Measurements from ENCODE around the gene GET3.
"Not testable (repeated sequence)": the region's sequence is repeated elsewhere in the genome, so short reads cannot be mapped to it uniquely, and the experiment has no call there.

Gene GET3

DNA sequence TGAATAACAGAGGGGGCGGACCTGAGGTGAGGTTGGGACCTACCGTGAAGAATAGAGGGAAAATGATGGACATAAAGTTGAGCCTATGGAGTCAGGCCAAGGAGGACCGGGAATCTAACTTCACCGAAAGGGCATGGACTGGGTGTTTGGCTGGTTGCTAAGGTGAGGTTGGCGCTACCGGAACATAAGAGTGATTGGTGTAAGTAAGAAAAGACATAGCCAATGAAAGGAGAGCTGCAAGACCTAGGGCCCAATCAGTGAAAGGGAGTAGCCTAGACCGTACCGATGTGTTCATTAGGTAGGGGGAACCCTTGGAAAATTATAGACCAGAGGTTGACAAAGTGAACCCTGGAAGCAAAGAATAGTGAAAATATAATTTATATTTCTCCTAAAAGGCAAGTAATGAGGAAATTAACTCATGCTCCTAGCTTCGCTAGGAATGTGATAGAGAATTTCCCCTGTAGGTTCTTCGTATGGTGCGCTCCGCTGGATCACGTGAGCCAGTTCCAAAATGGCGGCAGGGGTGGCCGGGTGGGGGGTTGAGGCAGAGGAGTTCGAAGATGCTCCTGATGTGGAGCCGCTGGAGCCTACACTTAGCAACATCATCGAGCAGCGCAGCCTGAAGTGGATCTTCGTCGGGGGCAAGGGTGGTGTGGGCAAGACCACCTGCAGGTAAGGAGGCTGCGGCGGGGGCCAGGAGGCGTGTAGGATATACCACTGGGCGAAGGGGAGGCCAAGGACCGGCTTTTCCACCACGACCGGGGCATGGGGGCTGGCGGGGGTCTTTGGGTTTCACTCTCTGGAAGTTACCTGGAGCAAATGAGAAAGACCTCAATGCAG lies at the start of gene GET3:
Gene GET3, plus strand, starts transcription at position 503 of the 840 bp plus-strand sequence. Its CDS starts 9 bp downstream, at position 512.
- peak; percentile 51 to 61 for DNase-seq (ENCODE audit: low read depth in 2 of 2)

DNA sequence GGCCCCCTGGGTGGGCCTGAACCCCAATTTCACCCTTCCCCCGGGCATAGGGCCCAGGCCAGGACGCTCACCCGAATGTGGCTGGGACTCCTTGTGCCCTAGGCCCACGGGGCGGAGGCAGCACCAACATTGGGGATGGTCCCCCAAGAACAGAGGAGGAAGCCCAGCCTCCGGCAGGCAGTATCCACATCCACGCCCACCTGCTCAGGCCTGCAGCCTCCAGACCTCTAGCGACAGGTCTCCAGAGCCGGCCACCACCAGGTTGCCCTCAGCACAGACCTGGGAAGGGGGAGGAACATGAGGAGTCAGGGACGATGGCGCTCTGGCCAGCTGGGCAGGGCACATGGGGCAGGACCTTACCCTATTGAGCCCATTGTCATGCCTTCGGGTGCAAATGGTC lies 48.3 kb upstream of the GET3 start:
- no peak for DNase-seq (ENCODE audit: low read depth in 2 of 2)

DNA sequence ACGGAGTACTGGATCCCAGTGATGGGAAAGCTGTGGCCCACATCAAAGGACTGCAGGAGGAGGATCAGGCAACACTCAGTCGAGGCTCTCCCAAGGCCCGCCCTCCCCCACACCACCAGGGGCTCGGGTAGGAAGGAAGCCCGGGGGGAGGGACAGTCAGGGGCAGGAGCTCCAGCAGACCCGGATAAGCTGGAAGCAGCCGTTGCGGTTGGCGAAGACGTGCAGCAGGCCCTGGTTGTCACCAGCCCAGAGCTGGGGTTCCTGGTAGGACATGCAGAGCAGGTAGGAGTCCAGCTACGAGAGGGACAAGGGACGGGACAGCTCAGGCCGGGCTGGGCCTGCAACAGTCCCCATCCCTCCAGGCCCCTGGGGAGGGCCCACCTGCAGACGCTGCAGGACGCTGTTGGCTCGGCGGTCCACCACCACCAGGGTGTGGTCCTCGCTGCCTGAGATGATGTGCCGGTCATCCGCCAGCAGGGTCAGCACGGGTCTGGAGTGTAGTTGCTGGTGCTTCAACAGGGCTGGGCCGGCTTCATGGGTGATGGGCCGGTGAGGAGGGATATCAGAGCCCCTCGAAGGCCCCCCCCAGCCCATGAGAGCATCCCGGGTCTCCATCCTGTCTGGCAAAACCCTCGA lies 47.6 kb upstream of the GET3 start:
- no peak for DNase-seq (ENCODE audit: low read depth in 2 of 2)

DNA sequence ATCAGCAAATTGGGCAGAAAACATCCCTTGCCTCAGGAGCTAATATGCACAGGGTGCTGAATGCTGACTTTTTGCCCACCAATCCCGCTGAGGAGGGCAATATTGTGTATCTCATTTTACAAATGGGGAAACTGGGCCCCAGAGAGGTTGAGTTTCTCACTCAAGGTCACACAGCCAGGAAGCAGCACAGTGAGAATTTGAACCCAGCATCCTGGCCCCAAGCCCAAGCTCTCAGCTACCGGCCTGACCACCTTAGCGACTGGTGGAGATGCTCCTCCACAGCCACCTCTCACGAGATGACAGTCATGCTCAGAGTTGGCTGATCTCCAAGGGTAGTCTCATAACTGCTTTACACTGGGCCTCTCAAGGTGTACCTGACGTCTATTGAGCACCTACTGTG lies 44.3 kb upstream of the GET3 start:
- DNase-seq (ENCODE audit: low read depth in 2 of 2) = no peak

DNA sequence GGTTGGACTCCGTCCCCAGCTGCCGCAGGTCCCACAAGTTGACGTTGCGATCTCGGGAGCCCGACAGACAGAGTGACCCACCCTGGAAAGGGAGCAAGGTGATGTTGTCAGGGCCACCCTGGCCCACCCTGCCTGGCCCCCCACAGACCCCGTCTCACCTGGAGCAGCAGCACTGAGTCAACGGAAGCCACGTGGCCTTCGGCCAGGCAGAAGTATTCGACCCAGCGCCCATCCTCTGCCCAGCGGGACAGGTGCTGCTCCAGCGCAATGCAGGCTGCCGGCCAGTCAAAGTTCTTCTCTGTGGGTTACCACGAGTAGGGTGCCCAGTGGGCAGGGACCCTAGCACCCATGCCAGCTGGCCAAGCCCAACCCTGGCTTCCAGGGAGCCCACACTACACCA lies 42.7 kb upstream of the GET3 start:
- no peak for DNase-seq (ENCODE audit: low read depth in 2 of 2)

DNA sequence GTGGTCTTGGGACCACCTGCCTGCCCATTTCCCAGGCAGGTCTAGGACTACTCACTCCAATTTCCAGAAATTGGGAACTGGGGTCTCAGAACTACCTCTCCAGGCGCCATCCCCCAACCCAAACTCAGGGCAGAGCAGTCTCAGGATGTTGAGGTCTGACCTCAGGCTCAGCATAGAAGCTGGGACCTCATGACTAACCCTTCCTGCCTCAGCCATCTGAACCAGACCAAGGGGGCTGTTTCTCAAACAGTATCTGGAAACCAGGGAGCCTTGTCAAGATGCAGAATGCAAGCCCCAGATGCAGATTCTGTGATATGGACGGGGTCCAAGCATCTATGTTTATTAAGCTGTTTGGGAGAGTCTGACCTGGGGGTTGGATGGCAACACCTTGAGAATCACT lies 42.2 kb upstream of the GET3 start:
- DNase-seq (ENCODE audit: low read depth in 2 of 2) = no peak

DNA sequence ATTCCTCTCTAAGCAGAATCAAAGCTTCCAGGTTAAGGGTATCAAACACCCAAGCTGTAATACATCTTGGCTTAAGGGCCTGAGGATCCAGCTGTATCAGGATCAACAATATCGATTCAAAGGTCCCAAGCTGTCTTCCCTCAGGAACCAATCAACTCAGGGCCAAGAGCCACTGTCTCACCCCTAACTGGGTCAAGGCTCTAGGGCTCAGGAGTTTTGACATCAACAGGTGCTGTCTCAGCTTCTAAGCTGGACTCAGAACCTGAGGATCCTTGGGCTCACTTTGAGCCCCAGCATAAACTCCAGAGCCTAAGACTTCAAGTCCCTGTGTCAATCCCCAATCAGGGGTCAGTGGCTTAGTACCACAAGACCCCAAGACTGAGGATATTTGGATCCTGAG lies 41.8 kb upstream of the GET3 start:
- no peak for DNase-seq (ENCODE audit: low read depth in 2 of 2)

DNA sequence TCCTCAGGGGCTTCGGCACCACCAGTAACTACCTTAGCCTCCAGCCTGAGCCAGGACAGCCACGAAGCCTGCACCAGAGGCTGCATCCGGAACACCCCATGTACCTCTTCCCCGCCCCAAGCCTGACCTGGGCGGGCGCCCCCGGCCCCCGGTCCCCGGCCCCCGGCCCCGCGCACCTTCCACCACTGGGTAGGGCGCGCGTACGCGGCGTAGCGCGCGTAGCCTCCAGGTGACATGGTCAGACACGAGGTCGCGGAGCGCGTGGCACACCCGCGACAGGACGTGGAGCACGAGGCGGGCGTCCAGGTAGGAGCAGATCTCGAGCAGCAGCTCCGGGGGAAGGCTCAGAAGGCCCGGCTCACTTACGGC lies 41.3 kb upstream of the GET3 start:
- DNase-seq (ENCODE audit: low read depth in 2 of 2) = no peak

DNA sequence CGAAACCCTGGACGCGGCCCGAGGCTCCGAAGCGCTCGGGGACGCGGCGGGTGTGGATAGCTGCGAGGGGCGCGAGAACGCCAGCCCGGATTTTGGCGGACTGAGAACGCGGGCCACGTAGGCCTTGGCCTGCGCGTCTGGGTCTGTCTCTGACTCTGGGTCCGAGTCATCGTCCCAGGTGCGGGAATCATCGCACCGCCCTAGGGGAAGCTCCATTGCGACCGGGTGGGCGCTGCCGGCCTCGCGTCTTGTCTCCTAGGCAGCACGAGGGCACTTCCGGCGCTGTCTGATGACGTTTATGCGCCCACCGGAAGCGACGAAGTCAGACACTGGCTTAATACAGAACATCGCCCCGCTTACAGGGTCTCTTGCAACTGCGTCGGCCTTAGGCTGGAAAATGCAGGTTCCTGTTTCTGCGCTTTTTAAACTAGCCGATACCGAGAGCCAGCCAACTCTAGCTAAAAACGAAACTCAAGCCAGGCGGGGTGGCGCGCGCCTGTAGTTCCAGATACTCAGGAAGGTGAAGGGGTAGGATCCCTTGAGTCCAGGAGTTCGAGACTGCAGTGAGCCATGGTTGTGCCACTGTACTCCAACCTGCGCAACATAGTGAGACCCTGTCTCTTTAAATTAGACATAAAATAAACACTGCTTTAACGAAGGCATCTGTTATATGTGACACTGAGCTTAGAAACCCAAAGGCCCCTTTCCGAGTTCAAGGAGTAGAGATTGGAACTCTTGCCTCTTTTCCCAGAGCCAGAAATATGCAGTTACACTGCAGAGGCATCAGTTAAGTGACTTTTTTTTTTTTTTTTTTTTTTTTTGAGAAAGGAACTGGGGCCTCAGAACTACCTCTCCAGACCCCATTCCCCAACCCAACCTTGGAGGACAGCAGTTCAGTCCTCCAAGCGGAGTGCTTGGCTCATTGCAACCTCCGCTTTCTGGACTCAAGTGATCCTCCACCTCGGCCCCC lies 40.6 kb upstream of the GET3 start, which contains the start of gene FBXW9:
Gene FBXW9, minus strand, starts transcription at position 266 of the 970 bp plus-strand sequence. Its CDS starts 50 bp downstream, at position 216.
- peak; percentile 95 to 98 for DNase-seq (ENCODE audit: low read depth in 2 of 2)

DNA sequence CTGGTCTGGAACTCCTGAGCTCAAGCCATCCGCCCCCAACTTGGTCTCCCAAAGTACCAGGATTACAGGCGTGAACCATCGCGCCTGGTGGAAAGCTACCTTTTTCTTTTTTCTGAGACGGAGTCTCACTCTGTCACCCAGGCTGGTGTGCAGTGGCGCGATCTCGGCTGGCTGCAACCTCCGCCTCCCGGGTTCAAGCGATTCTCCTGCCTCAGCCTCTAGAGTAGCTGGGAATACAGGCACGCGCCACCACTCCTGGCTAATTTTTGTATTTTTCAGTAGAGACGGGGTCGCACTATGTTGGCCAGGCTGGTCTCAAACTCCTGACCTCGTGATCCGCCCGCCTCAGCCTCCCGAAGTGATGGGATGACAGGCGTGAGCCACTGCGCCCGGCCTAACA lies 39.9 kb upstream of the GET3 start:
- not testable (repeated sequence) for DNase-seq (ENCODE audit: low read depth in 2 of 2)

DNA sequence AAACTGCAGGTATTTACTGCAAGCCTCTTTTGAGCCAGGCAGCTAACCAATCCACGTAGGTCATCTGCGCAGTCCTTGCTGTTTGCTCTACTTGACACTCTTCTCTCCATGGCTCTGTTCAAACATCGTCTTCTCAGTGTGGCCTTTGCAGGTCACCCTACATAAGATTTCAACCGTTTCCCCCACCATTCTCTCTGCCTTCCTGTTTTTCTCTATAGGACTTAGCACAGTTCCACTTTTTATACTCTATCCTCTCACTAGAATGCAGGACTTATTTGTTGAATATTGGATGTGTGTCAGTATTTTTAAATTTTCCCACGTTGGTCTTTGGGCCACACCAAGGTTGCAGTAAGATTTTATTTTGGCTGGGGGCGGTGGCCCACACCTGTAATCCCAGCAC lies 39.2 kb upstream of the GET3 start:
- DNase-seq (ENCODE audit: low read depth in 2 of 2) = no peak

DNA sequence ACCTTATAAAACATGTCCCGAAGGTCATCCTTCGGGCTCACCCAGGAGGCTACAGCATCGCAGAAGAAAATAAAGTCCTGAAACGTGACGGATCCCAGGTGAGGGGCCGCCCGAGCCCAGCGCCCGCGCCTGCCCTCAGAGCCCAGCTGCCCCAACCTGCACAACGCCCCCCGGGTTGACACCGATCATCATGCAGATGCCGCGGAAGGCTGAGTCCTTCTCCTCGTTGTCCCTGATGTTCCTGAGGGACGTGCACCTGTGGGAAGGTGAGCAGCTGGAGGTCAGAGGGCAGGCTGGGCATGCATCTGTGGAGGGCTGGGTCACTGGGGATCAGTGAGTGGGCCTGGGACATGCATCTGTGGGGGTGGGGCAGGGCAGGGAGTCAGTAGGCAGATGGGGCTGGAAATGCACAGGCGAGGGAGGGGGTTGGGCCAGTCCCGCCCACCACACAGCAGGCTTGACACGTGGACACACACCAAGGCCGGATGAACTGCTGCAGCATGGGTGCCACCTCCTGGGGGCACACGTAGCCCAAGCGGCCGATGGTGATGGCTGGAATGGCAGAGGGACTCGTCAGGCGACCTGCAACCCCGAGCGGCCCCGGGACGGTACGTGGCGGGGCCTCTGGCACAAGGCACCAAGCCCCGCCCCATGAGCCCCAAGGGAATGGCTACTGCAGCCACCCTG lies 35.6 kb upstream of the GET3 start:
- no peak for DNase-seq (ENCODE audit: low read depth in 2 of 2)

DNA sequence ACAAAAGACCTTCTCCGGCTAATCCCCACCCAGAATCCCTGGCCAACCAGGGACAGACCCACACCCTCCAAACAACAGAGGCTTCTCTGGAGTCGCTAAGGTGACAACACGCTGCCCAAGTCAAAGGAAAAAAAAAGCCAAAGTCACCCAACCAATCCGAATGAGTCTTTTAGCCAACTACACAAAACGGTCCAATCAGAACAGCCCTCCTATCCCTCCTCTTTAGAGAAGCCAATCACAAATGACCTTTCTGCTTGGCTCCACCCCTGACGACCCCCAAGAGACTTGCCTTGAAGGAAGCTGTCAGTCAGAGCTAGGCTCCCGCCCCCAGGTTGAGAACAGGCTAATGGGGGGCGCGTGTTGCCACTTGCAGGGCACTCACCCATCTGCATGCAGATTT lies 34.3 kb upstream of the GET3 start:
- DNase-seq (ENCODE audit: low read depth in 2 of 2) = no peak

DNA sequence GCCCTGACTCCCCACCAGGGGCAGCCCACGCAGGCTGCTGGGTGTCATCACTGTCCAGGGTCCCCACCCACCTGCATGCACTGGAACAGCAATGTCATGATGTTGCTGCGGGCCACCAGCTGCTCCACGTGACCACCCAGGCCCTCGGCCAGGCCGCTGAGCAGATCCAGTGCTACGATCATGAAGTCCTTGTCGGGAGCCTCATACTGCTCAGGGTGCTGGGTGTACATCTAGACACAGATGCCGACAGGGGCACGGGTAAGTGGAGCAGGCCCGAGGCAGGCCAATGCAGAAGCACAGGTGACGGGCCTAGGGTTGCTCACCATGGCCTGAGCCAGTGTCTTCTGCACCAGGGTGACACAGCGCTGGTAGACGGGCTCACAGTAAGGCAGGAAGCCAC lies 32.1 kb upstream of the GET3 start:
- DNase-seq (ENCODE audit: low read depth in 2 of 2) = no peak

DNA sequence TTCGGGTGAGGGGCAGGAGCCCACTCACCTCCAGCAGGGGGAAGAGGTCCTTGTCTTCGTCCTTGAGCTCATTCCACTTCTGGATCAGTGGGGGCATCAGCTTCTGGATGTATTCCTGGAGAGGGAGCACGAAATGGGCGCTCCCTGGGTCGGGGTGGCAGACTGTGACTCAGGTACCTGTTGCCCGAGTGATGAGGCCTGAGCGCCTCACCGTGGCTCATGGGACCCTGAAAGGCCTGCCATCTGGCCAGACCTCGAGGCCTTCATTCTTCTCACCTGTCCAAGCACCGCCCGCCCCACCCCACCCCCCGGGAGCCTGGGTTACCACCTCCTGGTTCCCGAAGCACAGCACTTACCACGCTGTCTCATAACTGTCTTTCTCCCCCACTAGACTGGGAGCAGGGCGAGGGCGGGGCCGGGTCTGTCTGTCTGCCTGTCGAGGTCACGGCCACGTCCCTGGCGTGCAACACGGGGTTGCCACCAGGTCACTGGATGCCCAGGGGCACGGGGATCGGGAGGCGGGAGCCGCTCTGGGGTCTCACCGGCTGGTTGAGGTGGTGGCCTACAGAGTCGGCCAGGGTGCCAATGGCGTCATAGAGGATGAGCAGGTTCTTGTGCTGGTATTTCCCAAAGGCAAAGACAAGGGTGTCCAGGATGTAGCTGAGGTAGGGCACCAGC lies 31.5 kb upstream of the GET3 start:
- DNase-seq (ENCODE audit: low read depth in 2 of 2) = no peak

DNA sequence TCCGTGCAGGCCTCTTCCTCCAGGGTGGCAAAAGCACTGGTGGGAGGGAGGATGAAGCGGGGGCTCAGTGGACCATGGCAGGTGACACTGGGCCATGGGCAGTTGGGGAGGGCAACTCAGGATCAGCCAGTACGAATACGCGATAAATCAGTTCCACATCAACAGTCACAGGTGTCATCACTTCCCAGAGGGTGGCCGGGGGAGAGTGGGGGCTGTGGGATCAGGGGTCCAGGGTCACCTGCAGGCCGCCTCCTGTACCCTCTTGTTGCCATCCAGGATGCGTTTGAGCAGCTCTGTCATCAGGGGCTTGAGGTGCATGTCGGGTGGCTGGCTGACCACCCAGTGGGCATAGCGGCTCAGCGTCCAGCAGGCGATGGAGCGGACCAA lies 31.0 kb upstream of the GET3 start:
- DNase-seq (ENCODE audit: low read depth in 2 of 2) = no peak

DNA sequence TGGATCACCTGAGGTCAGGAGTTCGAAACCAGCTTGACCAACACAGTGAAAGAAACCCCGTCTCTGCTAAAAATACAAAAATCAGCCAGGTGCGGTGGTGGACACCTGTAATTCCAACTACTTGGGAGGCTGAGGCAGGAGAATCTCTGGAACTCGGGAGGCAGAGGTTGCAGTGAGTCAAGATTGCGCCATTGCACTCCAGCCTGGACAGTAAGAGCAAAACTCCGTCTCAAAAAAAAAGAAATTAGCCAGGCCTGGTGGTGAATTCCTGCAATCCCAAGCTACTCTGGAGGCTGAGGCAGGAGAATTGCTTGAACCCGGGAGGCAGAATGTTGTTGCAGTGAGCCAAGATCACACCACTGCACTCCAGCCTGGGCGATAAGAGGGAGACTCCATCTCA lies 28.7 kb upstream of the GET3 start:
- no peak for DNase-seq (ENCODE audit: low read depth in 2 of 2)

DNA sequence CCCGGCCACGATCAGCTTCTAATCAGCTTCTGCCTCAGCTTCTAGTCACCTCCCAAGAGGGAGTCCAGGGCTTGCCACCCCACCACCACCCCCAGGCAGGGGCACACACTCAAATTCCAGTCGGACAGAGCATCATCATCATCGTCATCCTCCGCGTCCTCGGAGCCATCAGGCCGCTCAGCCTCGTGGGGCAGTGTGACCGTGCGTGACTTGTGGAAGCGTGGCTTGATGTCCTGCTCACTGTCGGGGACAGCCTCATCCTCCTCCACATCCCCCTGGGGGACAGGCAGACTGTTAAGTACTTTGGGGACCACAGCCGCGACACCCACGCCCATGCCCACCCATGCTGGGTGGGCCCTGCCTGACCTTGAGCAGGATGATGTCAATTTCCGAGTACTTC lies 26.1 kb upstream of the GET3 start:
- DNase-seq (ENCODE audit: low read depth in 2 of 2) = no peak

DNA sequence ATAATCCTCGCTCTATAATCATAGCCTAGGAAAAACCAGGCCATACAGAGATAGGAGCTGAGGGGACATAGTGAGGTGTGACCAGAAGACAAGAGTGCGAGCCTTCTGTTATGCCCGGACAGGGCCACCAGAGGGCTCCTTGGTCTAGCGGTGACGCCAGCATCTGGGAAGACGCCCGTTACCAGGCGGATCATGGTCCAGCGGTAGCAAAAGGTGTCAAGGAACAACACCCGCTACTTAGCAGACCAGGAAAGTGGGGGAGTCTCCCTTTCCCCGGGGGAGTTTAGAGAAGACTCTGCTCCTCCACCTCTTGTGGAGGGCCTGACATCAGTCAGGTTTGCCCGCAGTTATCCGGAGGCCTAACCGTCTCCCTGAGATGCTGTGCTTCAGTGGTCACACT lies 25.2 kb upstream of the GET3 start:
- DNase-seq (ENCODE audit: low read depth in 2 of 2) = not testable (repeated sequence)

DNA sequence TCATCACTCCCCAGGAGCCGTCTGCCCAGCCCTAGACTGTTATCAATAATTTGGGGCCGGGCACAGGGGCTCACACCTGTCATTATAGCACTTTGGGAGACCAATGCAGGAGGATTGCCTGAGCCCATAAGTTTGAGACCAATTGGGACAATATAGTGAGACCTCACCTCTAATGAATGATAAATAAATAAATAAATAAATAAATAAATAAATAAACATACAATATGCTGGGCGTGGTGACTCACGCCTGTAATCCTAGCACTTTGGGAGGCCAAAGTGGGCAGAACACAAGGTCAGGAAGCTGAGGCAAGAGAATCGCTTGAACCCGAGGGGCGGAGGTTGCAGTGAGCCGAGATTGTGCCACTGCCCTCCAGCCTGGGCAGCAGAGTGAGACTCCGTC lies 24.0 kb upstream of the GET3 start:
- not testable (repeated sequence) for DNase-seq (ENCODE audit: low read depth in 2 of 2)

DNA sequence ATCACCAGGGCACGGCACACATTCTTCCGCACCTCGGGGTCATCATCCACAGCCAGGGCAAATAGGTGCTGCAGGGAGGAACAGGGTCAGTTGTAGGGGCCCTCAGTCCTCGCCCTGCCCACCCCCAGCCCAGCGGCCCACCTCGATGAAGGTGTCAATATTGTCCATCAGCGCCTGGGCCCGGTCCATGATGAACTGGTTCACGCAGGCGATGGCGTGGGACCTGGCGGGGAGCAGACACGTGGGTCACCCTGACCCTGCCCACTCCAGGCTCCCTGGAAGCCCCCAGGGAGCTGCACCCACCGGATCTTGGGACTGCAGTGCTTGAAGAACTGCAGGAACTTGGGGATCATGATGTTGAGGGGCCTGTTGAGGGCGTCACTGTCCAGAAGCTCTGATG lies 22.2 kb upstream of the GET3 start:
- DNase-seq (ENCODE audit: low read depth in 2 of 2) = no peak

All from stimulated activated CD8-positive, alpha-beta memory T cell treated with anti-CD3 and anti-CD28 coated beads, Interleukin-2, amount 100 ng/mL, for 1 hour (primary cell).